ENCODE data around the gene DUSP22.
"Not testable (repeated sequence)": the region's sequence is repeated elsewhere in the genome, so short reads cannot be mapped to it uniquely, and the experiment has no call there.

DUSP22 gene

GRCh38 chr6:280775-281468 is 11.4 kb upstream of the DUSP22 start:
- DNase-seq, result no peak

- DNase-seq, result no peak
Observed at GRCh38 chr6:281469-282103, 10.7 kb upstream of the DUSP22 start.

- DNase-seq, result no peak
Observed at GRCh38 chr6:282177-282866, 10.0 kb upstream of the DUSP22 start.

GRCh38 chr6:282867-283416 is 9.3 kb upstream of the DUSP22 start:
- DNase-seq, result no peak

- DNase-seq, result no peak
Observed at GRCh38 chr6:284486-284885, 7.8 kb upstream of the DUSP22 start.

- DNase-seq, result no peak
Observed at GRCh38 chr6:285030-285771, 7.1 kb upstream of the DUSP22 start.

- not testable (repeated sequence) for DNase-seq
Observed at GRCh38 chr6:285902-286301, 6.4 kb upstream of the DUSP22 start.

- DNase-seq, result no peak
Observed at GRCh38 chr6:286681-287488, 5.4 kb upstream of the DUSP22 start.

GRCh38 chr6:287489-287860 is 4.8 kb upstream of the DUSP22 start:
- no peak for DNase-seq

GRCh38 chr6:288866-289265 is 3.4 kb upstream of the DUSP22 start:
- no peak for DNase-seq

- DNase-seq, result no peak
Observed at GRCh38 chr6:290111-290922, 2.0 kb upstream of the DUSP22 start.

- DNase-seq, result no peak
Observed at GRCh38 chr6:291204-291696, 1.0 kb upstream of the DUSP22 start.

GRCh38 chr6:292506-293192 is 362 bp downstream of the DUSP22 start:
- DNase-seq, result no peak

- no peak for DNase-seq
Observed at GRCh38 chr6:293193-294174, 1.2 kb downstream of the DUSP22 start.

GRCh38 chr6:294656-295565 is 2.6 kb downstream of the DUSP22 start:
- DNase-seq, result no peak

- no peak for DNase-seq
Observed at GRCh38 chr6:296151-297122, 4.2 kb downstream of the DUSP22 start.
